Stimulated activated naive CD8-positive, alpha-beta T cell treated with anti-CD3 and anti-CD28 coated beads, Interleukin-15, Interleukin-2, amounts not matched to agents 100 ng/mL and 50 ng/mL, for 24 hours (primary cell): Measurements from ENCODE around the gene SF3B5.
"Not testable (repeated sequence)": the region's sequence is repeated elsewhere in the genome, so short reads cannot be mapped to it uniquely, and the experiment has no call there.

Experiments
- H3K27ac Mint-ChIP-seq: one replicate; pipeline ENCODE4 v1.8.0; 2021; ENCODE audit warnings: mild to moderate bottlenecking, mixed read lengths
- H3K27me3 Mint-ChIP-seq: one replicate; pipeline ENCODE4 v1.8.0; 2021; ENCODE audit warnings: mixed read lengths
- H3K36me3 Mint-ChIP-seq: one replicate; pipeline ENCODE4 v1.8.0; 2021; ENCODE audit warnings: low read depth, mixed read lengths
- H3K4me1 Mint-ChIP-seq: one replicate; pipeline ENCODE4 v1.8.0; 2021; ENCODE audit warnings: low read depth, mixed read lengths
- H3K4me3 Mint-ChIP-seq: one replicate; pipeline ENCODE4 v1.8.0; 2021; ENCODE audit warnings: mild to moderate bottlenecking, mixed read lengths
- H3K9me3 Mint-ChIP-seq: one replicate; pipeline ENCODE4 v1.8.0; 2021; ENCODE audit warnings: mixed read lengths

The SF3B5 gene

DNA sequence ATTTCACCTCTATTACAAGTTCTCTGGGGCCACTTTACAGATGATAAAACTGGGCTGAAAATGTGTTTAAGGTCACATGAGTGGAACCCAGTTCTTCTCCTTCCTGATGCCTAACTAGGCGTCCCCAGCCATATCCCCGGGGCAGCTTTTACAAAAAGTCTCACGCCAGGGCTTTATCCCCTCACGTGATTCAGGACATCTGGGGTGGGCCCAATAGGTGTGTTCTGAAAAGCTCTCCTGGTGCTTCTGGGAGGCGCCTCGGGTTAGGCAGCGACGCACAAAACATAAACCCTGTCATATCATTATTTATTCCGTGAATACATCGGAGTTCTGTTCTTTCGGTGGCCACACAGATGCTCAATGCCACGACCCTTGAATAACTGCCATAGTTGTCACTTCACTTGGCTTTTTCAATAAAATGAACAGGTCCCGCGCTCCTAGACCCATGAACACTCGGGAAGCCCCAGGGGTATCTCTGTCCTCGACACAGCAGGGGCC is 32.1 kb downstream of the SF3B5 start:
- peak overlapping the region; percentile 86 for H3K4me3 Mint-ChIP-seq
- H3K27me3 Mint-ChIP-seq = peaks cover 13% of the 10 kb centered on the region
- H3K36me3 Mint-ChIP-seq = no peaks in the 10 kb centered on the region
- peak overlapping the region; percentile 81 for H3K27ac Mint-ChIP-seq
- H3K4me1 Mint-ChIP-seq = peaks cover 43% of the 10 kb centered on the region
- H3K9me3 Mint-ChIP-seq = no peaks in the 10 kb centered on the region

DNA sequence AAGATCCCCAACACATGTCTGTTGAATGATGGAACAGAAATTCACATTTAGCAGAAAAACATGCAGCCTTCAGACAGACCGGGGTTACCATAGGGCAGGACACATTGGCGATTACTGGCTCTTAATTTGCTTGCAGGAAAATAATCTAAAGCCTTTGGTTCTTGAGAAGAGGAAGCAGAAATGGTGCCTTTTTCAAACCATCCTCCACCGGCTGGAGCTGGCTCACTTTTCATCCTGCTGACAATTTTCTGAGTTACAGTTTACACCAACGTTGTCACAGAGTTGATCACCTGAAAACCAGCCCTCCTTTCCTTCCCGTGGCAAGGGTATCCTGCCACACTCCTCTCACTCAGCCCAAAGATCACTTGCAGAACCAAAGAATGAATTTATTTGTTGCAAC is 32.6 kb downstream of the SF3B5 start:
- Mint-ChIP-seq H3K4me3 (peak overlapping the region; percentile 86), H3K27me3 (peaks cover 13% of the 10 kb centered on the region), H3K36me3 (no peaks in the 10 kb centered on the region), H3K9me3 (no peaks in the 10 kb centered on the region), H3K4me1 (peaks cover 40% of the 10 kb centered on the region), H3K27ac (peak overlapping the region; percentile 81)

DNA sequence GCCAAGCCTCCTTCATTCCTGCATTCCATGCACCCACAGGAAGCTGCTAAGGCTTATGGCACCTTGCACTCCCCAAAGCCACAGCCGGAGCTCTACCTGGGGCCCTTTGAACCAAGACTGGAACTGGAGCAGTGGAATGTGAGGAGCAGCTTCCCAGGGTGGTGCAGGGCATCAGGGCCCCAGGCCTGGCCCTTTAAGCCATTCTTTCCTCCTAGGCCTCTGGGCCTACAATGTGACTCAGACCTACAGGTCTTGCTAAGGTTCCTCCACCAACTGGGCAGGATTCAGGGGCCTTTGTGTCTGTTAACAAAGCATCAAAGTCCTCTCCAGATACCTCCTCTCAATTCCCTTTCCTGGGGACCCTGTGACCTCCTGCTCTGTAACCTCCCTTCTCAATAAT is 36.2 kb downstream of the SF3B5 start:
- no peaks in the 10 kb centered on the region for H3K9me3 Mint-ChIP-seq
- peaks cover 7% of the 10 kb centered on the region for H3K27me3 Mint-ChIP-seq
- no peaks in the 10 kb centered on the region for H3K36me3 Mint-ChIP-seq
- no peak overlapping the region for H3K27ac Mint-ChIP-seq
- no peak overlapping the region for H3K4me3 Mint-ChIP-seq
- peaks cover 43% of the 10 kb centered on the region for H3K4me1 Mint-ChIP-seq

DNA sequence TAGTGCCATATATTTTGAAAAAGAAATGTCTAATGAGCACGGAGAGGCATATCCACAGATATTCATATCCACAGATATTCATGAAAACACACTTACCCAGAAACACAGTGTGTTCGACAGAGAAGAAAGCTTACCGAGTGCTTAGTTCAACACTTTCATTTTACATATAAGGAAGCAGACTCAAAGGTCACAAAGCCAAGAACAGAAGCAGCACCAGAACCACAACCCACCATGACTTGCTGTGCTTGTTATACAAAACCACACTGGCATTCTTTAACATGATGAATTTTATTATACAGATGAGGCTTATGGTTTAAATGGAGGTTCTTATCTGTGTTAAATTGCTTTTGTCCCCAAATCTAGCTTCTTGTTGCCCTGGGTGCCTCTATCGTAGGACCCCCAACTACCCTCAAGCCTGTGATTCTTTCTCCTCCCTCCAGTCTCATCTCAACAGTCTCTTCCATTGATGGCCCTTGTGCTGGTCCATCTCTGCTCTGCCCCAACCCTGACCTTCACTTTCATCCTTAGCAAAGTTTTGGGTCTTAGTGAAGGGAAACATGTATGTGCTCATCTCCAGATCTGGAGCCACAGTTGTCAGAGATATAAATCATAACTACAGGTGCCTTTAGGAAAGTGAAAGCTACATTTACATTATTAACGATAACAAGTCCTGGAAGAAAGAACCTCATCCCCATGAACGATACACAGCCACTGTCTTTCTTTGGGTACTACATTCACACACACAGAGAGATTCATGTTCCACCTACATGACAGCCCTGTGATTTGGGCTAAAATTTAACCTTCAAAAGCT is 40.0 kb downstream of the SF3B5 start:
- peak overlapping the region; percentile 78 for H3K4me3 Mint-ChIP-seq
- H3K9me3 Mint-ChIP-seq = no peaks in the 10 kb centered on the region
- H3K36me3 Mint-ChIP-seq = no peaks in the 10 kb centered on the region
- H3K27me3 Mint-ChIP-seq = no peaks in the 10 kb centered on the region
- H3K27ac Mint-ChIP-seq = peak overlapping the region; percentile 95
- H3K4me1 Mint-ChIP-seq = peaks cover 41% of the 10 kb centered on the region

DNA sequence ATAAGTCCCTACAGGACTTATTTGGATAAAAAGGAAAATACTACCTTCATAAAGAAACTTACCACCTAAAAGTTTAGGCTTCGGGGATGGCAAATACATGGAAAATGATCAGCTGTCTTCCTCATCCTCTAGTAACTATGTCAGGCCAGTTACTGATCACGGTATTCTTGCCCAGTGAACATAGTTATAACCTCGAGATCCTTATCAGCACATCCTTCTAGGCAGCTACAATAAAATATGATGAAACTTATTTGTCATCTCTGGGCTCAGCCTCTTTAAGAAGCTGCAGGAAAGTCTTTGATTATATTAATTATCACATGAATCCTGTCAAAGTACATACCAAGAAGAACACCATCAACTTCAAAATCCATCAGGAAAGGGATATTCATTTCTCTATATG is 41.8 kb downstream of the SF3B5 start:
- peaks cover 41% of the 10 kb centered on the region for H3K4me1 Mint-ChIP-seq
- H3K4me3 Mint-ChIP-seq = no peak overlapping the region
- no peaks in the 10 kb centered on the region for H3K9me3 Mint-ChIP-seq
- H3K27ac Mint-ChIP-seq = no peak overlapping the region
- no peaks in the 10 kb centered on the region for H3K36me3 Mint-ChIP-seq
- no peaks in the 10 kb centered on the region for H3K27me3 Mint-ChIP-seq

DNA sequence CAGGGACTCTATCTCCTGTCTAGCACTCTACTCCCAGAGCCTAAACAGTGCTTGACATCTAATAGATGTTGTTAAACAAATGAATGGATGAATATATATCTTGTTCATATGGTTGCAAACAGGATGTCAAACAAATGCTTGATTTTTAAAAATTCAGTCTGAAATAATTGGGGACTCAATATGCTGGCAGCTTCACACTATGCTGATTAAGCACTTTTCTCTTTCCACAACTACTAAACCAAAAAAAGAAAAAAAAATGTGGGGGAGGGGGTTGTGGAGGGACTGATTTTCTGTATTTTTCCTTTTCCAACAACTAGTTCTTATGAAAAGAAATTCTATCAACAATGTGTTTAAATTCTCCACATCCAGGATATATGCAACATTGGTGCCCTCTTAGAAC is 42.9 kb downstream of the SF3B5 start:
- Mint-ChIP-seq H3K36me3 (no peaks in the 10 kb centered on the region), H3K9me3 (no peaks in the 10 kb centered on the region), H3K27ac (no peak overlapping the region), H3K4me1 (peaks cover 41% of the 10 kb centered on the region), H3K27me3 (no peaks in the 10 kb centered on the region), H3K4me3 (no peak overlapping the region)

DNA sequence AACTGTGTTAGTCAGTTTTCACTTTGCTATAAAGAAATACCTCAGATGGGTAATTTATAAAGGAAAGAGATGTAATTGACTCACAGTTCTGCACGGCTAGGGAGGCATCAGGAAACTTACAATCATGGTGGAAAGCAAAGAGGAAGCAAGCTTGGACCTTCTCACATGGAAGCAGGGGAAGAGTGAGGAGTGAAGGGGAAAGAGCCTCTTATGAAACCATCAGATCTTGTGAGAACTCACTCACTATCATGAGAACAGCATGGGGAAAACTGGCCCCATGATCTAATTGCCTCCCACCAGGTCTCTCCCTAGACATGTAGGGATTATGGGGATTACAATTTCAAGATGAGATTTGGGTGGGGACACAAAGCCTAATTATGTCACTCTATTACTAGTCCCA is 46.0 kb downstream of the SF3B5 start:
- Mint-ChIP-seq H3K9me3 (no peaks in the 10 kb centered on the region), H3K4me1 (peaks cover 15% of the 10 kb centered on the region), H3K4me3 (no peak overlapping the region), H3K36me3 (no peaks in the 10 kb centered on the region), H3K27me3 (no peaks in the 10 kb centered on the region), H3K27ac (no peak overlapping the region)

DNA sequence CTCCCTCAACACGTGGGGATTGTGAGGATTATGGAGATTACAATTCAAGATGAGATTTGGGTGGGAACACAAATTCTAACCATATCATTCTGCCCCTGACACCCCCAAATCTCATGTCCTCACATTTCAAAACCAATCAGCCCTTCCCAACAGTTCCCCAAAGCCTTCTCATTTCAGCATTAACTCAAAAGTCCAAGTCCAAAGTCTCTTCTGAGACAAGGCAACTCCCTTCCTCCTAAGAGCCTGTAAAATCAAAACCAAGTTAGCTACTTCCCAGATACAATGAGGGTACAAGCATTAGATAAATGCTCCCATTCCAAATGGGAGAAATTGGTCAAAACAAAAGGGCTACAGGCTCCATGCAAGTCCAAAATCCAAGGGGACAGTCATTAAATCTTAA is 47.7 kb downstream of the SF3B5 start:
- H3K4me1 Mint-ChIP-seq = peaks cover 3% of the 10 kb centered on the region
- no peak overlapping the region for H3K27ac Mint-ChIP-seq
- H3K36me3 Mint-ChIP-seq = no peaks in the 10 kb centered on the region
- no peaks in the 10 kb centered on the region for H3K9me3 Mint-ChIP-seq
- no peak overlapping the region for H3K4me3 Mint-ChIP-seq
- no peaks in the 10 kb centered on the region for H3K27me3 Mint-ChIP-seq

DNA sequence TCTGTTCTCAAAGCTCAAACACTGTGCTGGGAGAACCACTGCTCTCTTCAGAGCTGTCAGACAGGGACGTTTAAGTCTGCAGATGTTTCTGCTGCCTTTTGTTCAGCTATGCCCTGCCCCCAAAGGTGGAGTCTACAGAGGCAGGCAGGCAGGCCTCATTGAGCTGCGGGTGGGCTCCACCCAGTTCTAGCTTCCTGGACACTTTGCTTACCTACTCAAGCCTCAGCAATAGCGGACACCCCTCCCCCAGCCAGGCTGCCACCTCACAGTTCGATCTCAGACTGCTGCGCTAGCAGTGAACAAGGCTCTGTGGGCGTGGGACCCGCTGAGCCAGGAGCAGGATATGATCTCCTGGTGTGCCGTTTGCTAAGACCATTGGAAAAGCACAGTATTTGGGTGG is 48.7 kb downstream of the SF3B5 start:
- not testable (repeated sequence) for H3K27ac Mint-ChIP-seq, H3K9me3 Mint-ChIP-seq, H3K27me3 Mint-ChIP-seq, H3K4me3 Mint-ChIP-seq, H3K4me1 Mint-ChIP-seq, H3K36me3 Mint-ChIP-seq

DNA sequence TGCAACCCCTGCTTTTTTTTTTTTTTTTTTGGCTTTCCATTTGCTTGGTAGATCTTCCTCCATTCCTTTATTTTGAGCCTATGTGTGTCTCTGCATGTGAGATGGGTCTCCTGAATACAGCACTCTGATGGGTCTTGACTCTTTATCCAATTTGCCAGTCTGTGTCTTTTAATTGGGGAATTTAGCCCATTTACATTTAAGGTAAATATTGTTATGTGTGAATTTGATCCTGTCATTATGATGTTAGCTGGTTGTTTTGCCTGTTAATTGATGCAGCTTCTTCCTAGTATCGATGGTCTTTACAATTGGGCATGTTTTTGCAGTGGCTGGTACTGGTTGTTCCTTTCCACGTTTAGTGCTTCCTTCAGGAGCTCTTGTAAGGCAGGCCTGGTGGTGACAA is 50.4 kb downstream of the SF3B5 start:
- H3K4me3 Mint-ChIP-seq, H3K4me1 Mint-ChIP-seq, H3K27ac Mint-ChIP-seq, H3K9me3 Mint-ChIP-seq, H3K27me3 Mint-ChIP-seq, H3K36me3 Mint-ChIP-seq: not testable (repeated sequence)
